Measurements from ENCODE around the gene UGT1A3.

DNA sequence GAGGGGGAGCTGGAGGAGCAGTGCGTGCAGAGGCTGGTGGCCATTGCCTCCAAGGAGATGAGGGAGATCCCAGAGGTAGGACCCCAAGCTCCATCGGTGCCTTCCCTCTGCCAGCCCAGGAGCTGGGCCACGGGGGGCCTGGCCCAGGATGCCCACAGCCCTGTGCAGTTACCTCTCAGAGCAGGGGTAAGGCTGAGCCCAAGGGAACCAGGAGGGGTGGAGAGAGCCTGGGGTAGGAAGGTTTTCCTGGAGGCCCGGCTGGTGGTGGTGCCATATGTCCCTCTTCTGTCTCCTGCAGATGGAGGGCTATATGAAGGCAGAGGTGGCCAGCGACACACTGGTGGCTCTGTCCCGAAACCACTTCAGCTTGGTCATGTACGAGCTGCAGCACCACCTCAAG, 60.7 kb downstream of the UGT1A3 start:
- TF ChIP-seq, protein P1, sequence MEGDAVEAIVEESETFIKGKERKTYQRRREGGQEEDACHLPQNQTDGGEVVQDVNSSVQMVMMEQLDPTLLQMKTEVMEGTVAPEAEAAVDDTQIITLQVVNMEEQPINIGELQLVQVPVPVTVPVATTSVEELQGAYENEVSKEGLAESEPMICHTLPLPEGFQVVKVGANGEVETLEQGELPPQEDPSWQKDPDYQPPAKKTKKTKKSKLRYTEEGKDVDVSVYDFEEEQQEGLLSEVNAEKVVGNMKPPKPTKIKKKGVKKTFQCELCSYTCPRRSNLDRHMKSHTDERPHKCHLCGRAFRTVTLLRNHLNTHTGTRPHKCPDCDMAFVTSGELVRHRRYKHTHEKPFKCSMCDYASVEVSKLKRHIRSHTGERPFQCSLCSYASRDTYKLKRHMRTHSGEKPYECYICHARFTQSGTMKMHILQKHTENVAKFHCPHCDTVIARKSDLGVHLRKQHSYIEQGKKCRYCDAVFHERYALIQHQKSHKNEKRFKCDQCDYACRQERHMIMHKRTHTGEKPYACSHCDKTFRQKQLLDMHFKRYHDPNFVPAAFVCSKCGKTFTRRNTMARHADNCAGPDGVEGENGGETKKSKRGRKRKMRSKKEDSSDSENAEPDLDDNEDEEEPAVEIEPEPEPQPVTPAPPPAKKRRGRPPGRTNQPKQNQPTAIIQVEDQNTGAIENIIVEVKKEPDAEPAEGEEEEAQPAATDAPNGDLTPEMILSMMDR (IDR thresholded peaks at IDR 0.05), result no peak
- TF ChIP-seq ZFX (IDR thresholded peaks at IDR 0.05; ENCODE audit: borderline replicate concordance), result no peak
